ENCODE data around the gene LGALS3BP.
"Not testable (repeated sequence)": the region's sequence is repeated elsewhere in the genome, so short reads cannot be mapped to it uniquely, and the experiment has no call there.

LGALS3BP gene

DNA sequence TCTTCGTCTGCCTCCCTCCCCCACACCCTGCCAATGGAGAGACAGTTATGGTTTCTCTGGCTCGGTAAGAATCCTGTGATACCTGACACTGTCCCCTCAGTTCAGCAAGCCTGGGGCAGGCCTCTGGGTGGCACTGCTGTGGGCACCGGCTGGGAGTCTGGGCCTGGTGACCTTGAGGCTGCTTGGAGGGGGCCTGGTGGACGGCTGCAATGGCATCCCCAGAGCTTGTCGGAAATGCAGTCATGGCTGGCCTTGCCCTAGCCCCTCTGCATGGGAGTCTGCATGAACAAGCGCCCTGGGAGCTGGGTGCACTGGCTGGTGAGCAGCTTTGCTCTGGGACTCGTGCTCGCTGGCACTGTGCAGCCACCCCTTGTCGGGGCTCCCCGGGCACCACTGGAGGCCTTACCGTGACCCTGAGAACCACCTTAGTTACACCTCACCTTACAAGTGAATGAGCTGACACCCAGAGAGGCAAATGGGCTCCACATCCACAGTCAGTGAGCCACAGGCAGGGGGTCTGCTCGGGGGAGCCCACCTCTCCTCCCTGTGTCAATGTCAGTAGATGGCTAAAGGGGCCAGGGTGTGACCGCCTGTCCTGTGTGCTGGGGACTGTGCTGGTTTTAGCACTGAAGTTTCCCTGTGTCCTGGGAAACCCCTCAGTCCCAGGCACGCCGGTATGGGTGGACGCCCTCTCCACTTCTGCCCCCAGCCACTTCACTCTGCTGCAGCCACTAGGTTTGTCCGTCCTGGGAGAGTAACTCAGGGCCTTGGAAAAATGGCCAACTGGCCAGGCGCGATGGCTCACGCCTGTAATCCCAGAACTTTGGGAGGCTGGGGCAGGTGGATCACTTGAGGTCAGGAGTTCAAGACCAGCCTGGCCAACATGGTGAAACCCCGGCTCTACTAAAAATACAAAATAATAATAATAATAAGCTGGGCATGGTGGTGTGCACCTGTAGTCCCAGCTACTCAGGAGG, 1.4 kb downstream of the LGALS3BP start:
- DNase-seq = no peak

- no peak for DNase-seq
Observed at GRCh38 chr17:78977681-78977943, 2.1 kb downstream of the LGALS3BP start.

GRCh38 chr17:78976907-78977680, 2.6 kb downstream of the LGALS3BP start:
- DNase-seq = no peak

- no peak for DNase-seq
Observed at GRCh38 chr17:78974635-78975591, 4.8 kb downstream of the LGALS3BP start.

DNA sequence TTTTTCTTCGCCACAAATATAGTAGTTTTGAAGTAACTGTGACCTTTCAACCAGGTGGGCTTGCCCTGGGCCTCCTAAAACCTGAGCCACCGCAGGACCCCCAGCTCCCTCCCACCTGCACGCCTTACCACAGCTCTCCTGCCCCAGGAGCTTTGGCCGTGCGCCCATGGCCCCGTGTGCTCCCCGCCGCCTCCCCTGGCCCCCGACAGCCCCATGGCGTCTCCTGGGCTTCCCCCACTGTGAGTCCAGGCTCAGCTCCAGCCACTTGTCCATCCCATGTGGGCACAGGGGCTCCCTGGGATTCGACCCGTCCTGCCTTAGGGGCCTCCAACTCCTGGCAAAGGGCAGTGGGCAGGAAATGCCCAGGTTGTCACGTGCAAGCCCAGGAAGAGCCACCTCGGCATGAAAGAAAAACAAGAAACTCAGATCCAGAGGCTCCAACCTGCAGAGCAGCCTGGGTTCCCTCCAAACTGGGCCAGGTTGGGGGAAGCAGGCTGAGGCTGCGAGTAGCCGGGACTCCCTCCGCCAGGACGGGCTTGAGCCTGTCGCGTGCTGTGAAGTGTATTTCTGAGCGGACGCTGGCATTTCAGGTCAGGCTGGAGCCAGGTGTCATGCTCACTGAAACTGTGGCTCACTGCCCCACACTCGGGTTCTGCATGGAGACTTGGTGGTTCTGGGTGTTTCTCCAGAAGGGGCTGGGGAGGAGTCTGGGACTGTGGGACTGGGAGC, 5.8 kb downstream of the LGALS3BP start:
- no peak for DNase-seq

GRCh38 chr17:78973196-78973595, 6.5 kb downstream of the LGALS3BP start:
- DNase-seq = no peak

- no peak for DNase-seq
Observed at GRCh38 chr17:78972507-78973105, 7.1 kb downstream of the LGALS3BP start.

DNA sequence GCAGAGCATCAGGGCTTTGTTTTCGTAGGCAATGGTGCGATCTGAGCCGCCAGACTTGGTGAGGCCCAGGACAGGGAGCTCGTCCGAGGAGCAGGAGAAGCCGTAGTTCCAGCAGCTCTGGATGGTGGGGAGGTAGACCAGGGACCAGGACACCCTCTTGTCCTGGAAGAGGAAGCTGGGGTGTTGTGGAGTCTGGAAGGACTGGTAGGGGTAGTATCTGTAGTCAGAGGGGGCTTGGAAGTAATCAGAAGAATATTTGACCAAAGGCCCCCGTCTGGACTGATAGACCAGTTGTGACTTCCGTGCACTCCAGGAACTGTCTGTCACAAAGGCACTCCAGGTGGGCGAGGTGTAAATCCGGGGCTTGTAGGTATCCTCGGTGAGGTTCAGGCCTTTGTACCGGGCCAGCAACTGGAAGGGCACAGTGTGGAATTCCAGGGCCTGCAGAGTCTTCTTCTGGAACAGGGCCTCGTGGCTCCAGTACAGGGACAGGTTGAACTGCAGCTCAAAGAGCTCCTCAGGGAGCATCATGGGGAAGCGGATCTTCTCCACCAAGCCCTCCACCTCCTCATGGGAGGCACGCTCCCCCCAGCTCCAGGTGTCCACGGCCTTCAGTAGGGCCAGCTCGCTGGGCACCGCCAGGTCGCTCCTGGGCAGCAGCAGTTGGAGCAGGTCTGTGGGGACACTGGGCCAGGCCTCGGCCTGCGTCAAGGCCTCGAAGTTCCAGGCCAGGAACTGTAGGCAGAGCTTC, 7.8 kb downstream of the LGALS3BP start:
- DNase-seq = no peak

- DNase-seq = peak; percentile 47 to 69
Observed at GRCh38 chr17:78970834-78971755, 8.6 kb downstream of the LGALS3BP start.

DNA sequence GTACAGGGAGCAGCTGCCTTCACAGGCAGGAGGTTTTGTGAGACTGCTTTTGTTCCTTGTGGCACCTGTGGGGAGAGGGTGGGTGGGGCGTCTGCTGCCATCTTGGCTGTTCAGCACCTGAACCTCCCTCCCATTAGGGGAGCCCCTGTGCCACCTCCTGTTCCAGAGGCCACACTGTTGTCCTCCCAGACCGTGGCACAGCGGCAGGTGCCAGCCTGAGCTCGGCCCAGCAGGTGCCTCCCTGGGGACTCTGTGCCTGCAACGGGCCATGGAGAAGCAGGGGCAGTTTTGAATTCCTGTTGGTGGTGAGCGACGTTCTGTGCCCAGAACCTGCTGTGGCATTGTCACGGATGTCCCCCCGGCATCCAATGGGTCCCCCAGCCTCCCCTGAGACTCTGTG, 9.9 kb downstream of the LGALS3BP start:
- no peak for DNase-seq

- no peak for DNase-seq
Observed at GRCh38 chr17:78967782-78968362, 11.9 kb downstream of the LGALS3BP start.

DNA sequence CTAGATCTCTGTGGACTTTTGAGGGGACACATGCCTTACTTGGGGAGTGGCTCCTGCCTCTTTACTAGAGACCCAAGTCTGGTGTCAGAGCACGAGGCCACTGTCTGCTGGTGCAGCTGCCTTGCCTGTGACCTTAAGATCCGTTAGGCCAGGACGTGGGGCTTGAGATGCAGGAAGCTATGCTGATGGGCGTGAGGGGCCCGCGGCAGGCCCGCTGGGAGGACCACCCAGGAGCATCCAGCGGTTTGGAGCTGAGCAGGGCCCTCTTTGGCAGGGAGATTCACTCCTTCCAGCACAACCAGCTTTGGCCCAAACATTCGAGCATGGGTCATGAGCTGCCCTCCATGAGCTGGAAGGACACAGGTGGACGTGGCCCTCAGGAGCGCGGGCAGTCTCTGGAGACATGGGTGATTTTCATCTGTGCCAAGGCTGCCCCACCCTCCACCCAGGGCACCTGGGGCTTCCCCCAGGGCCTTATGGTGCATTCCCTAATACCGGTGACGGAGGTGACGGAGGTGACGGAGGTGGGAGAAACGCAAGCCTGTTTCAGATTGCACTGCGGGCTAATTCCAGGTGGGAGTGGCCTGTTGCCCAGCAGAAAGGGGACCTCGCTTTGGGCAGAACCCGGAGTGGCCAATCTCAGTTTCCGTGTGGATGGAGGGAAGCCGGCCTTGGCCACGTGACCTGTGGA, 12.7 kb downstream of the LGALS3BP start:
- DNase-seq = no peak

DNA sequence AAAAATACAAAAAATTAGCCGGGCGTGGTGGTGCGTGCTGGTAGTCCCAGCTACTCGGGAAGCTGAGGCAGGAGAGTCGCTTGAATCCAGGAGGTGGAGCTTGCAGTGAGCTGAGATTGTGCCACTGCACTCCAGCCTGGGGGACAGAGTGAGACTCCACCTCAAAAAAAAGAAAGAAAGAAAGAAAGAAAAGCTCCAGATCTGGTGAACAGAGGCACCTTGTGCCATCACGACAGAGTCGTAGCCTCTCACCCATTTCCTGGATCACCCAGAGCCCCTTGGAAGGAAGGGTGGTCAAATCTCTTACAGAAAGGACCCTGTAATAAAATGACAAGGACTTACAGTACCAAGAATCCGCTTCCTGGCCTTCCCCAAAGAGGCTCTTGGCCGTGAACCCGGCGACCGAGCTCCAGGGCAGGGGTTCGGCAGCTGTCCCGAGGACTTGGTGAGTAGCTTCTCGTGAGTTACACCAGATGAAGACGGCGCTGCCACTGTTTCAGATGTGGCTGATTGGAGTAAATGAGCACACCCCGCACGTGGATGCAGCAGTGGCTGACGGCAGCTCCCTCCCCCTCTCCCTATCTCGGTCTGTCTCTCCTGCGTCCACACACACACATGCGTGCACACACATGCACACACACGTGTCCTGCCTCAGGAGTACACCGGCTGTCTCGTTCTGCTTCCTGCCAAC, 13.5 kb downstream of the LGALS3BP start:
- no peak for DNase-seq

DNA sequence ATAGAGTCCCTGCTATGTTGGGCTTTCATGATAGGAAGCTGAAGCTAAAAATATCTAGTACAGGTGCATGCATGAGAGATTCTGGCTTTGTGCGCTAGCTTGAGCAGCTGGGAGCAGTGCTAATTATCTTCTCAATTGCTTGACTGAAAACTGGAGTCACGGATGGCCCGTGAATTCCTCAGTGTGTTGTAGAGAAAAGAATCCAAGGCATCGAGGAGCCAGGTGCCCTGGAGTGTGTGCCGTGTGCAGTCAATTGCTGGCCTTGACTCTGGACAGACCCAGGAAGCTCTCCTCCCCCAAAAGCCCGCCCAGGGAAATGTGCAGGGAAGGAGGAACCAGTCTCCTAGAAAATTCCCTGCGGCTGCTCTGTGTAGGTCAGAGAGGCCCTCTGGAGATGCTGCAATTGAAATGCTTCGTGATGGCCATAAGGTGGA, 14.2 kb downstream of the LGALS3BP start:
- DNase-seq = no peak

DNA sequence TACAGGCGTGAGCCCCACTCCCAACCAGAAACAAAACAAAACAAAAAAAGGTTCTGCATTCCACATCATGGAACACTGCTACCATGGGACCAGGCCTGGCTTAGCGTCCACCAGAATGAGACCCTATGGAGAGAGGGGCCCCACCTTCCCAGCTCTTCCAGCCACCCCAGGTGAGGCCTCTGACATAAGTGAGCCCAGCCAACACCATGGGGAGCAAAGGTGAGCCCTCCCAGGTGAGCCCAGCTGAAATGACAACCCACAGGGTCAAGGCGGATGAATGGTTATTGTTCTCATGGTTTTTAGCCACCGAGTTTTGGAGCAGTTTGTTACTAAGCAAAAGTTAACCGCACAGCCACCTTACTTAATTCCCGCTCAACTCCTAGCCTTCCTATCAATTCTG, 16.3 kb downstream of the LGALS3BP start:
- DNase-seq = no peak

DNA sequence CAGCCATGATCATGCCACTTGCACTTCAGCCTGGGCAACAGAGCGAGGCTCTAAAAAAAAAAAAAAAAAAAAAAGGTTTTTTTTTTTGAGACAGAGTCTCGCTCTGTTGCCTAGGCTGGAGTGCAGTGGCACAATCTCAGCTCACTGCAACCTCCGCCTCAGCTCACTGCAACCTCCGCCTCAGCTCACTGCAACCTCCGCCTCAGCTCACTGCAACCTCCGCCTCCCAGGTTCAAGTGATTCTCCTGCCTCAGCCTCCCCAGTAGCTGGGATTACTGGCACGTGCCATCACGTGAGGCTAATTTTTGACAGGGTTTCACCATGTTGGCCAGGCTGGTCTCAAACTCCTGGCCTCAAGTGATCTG, 16.8 kb downstream of the LGALS3BP start:
- not testable (repeated sequence) for DNase-seq

DNA sequence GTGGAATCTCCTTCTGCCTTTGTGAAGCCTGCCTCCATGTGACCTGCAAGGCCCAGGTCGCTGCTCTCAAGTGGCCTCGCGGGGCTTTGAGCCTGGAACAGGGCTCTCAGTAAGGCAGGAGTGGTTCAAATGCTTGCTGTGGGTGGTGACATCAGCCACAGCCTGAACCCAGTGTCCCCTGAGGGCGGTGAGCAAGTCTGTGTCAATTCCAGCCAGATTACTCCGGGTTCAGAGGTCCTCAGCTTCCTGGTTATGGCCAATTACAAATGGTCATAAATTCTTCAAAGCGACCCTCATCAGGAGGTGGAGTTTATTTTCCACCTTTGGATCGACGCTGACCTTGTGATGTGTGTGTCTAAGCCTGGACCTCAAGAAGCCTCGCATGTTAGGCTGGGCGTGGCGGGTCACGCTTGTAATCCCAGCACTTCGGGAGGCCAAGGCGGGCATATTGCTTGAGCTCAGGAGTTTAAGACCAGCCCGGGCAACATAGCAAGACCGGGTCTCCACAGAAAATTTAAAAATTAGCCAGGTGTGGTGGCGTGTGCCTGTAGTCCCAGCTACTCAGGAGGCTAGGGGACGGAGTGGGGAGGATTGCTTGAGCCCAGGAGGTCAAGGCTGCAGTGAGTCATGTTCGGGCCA, 17.3 kb downstream of the LGALS3BP start:
- no peak for DNase-seq

GRCh38 chr17:78961571-78961970, 18.2 kb downstream of the LGALS3BP start:
- DNase-seq = no peak
